HPDE6-E6E7 (cell line): Measurements from ENCODE around the gene SLC48A1.
A peak's percentile ranks its signal among the peaks of the same experiment; 100 is the strongest.

Experiments
- DNase-seq: peaks from one replicate; pipeline ENCODE4 v3.0.0; 2011; ENCODE audit warnings: missing footprints; ENCODE audit errors: extremely low spot score

Gene SLC48A1

DNA sequence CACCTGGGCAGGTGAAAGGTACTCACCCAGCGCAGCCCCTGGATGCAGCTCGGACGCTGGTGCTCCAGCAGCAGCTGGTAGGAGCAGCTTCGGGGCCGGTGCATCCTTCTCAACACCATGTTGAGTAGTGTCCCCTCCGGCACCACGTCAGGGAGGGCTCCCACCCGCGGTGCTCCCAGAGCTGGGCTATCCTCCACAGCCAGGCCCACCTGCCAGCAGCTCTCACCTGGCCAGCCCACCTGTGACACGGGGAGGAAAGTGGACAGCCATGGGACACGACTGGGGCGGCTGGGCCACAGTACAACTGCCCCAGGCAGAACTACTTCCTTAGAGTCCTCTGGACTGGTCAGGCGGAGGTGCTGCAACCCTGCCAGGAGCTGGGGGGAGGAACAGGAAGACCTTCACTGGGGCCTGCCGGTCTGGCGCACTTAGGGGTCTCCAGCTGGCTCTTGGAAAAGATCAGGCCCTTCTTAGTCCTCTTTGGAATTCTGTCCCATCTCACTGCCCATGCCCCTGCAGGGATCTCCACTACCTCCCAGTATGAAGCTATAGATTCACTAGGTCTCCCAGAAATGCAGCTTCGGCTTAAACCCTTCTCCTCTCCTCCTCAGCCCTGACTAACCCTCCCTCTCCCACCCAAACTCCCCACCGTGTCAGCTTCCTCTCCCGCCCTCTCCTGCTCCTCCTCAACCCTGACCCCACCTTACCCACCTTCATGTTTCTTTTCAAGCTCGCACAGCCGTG lies 15.0 kb upstream of the SLC48A1 start:
- DNase-seq, result no peak

DNA sequence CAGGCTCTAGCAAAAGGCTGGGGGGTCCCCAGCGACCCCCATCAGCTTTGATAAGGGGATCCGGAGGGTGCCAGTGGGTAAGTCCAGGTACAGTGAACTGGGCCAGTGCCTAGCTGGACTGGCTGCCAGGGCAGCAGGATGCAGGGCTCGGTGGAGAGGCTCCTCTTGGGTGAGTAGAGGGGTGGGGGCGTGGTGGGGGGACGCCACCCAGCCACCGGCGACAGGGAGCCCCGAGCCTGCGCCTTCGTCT lies 14.5 kb upstream of the SLC48A1 start:
- no peak for DNase-seq

DNA sequence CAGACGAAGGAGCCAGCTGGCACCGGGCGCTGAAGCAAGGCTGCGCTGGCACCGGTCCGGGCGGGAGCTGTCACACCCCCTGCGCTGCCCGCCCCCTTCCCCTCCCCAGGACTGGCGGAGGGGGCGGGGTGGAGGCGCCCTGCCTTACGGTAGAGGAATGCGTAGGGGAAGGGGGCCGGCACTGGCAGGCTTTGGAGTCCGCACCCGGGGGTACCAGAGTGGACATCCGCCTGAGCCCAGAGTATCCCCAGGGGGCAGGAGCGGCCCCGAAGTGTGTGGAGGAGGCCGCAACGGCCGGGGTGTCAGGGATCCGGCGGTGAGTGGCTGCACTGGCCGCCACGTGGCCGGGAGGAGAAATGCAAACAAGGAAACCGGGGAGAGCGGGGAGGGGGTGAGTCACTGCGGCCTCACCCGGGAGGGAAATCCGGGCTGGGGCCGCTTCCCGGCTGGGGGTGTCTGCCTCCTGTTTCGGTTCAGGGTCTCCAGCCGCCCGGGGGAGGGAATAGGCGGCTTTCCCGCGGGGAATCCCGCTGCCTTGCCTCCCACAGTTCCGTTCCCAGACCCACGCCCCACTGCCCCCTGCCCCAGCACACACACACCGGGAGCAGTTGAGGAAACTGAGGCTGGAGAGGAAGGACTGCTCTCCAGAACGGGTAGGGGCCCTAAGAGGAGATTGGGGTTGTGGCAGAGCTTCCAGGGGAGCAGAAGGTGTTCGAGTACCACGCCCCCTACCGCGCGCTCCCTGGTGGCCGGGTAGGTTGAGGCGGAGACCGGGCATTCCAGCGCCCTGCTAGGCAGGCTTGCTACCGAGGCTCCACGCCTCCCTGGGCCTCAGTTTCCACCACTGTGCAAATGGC lies 14.0 kb upstream of the SLC48A1 start, which contains the start of gene RAPGEF3:
Gene RAPGEF3, minus strand, starts transcription at position 47 of the 857 bp plus-strand sequence. CDS start 324 bp downstream, outside the sequence.
- peak; percentile 94 for DNase-seq

DNA sequence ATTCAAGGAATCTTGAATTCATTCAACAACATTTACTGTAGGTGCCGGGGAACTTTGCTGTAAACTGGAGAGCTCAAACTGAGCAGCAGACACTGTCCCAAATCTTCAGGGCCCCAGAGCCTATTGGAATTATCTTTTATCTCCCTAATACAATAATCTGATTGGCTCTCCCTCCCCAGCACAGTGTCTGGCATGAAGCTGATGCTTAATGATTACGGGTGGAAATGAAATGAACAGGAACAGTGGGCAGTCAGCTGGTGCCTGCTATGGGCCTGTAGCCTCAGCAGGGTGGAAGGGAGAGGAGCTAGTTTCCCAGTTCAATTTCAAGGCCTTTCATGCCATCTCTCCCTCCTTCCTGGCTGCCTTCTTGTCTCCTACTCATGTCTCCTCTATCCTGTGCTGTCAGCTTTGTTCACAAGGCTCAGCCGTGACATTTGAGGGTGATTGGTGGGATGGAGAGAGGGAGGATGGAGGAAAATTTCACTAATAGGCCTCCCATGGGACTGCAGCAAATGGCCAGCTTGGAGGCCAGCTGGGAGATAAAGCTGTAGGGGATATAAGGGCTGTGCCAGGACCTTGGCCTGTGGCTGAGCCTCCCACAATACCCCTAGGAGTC lies 10.1 kb upstream of the SLC48A1 start:
- DNase-seq, result no peak

DNA sequence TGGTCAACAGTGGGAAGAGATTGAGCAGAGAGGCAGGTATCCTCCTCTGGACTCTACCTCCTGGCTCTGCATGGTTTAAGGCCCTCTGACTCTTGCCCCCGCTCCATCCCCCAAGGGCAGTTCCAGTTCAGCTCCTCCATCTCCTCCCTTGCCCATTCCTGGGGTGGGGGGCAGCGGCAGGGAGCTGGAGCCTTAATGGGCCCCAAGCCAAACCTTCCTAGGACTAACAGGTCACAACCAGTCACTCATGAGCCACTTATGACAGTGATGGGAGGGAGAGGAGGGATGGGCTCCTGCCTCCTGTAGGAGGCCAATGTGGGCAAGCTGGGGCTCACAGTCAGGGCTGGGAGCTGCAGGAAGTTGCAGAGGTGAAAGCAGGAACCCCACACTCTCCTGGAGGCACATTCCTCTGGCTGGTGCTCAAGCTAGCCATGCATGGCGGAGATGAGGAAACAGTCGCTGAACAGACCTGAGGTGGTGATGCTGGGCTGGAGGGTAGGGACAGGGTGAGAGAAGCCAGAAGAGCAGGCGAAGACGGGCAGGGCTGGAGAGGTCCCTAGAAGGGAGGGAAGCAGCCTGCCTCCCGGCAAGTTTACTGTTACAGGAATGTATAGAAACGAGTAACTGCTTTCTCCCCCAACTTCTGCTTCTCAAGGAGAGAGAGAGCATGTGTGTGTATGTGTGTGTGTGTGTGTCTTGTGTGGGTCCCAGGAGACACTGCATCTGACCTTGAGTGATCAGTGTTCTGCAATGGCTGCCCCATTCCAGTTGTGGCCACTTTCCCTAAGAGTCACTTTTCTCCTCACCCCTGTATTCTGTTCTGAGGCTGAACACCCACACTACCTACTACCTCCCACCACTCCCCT lies 9.3 kb upstream of the SLC48A1 start:
- no peak for DNase-seq

DNA sequence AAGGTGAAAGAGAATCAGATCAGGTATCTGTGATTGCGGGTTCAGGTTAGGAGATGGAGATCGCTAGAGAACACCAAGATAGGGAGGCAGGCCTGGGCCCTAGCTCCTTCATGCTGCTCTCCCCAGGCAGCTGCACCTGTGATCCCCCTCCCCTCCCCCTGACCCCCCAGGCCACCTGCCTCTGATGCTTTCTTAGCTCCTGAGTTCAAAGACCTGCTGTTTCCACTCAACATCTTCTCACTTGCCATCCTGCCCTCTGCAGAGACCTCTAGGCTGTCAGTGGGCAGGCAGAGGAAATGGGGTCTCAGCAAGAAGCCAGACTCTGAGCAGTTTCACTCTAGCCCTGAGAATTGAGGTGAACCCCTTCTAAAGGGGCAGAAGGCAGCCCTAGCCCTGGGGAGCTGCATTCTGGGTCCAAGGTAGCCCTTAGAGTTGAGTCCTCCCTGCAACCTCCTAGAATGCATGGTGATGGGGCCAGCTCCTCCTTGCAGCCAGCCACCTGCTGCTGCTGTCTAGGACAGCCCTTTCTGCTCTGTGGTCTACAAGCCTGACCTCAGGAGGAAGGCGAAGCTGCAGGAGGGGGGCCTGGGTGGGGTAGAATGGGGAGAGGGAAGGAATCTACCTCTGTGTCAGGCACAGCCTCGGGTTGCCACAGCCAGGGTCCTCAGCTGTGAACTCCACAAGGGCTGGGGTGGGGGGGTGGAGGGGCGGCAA lies 6.4 kb upstream of the SLC48A1 start:
- no peak for DNase-seq

DNA sequence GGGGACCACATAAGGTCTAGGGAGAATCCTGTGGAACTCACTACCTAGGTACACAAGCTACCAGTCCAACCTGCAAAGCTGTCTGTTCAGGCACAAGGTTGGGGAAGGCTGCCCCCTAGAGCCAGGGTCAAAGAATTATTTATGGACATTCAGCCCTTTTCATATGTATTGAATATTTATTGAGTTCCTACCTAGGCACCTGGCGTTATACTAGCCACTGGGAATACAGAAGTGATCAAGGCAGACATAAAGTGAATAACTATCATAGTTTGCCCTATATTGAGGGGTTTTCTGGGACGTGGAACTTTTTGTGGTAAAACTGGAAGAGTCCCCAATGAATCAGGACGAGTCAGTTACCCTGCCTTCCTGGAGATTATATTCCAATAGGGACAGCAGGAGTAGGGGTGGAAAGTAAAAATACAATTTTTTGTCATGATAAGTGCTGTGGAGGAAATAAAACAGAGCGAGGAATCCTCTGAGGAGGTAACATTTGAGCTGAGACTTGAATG lies 5.8 kb upstream of the SLC48A1 start:
- no peak for DNase-seq

DNA sequence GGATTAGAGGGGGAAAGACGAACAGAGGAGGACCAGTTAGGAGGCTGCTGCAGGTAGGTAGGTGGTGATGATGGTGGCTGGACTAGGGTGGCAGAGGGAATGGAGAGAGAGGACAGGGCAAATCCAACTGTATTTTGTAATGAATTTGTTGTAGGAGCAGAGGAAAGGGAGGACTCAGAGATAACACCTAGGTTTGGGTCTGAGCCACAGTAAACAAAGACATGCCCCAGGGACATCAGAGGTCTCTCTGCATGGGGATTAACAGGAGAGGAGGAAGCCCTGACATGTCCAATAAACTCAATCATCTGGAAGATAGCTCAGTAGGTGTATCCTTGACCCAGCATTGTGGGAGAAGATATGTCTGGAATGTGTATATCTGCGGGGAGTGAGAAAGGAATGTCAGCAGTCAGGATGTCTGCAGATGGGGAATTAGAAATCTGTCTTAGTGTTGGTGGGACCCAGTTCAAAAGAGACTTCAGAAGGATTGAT lies 4.7 kb upstream of the SLC48A1 start:
- DNase-seq, result no peak

DNA sequence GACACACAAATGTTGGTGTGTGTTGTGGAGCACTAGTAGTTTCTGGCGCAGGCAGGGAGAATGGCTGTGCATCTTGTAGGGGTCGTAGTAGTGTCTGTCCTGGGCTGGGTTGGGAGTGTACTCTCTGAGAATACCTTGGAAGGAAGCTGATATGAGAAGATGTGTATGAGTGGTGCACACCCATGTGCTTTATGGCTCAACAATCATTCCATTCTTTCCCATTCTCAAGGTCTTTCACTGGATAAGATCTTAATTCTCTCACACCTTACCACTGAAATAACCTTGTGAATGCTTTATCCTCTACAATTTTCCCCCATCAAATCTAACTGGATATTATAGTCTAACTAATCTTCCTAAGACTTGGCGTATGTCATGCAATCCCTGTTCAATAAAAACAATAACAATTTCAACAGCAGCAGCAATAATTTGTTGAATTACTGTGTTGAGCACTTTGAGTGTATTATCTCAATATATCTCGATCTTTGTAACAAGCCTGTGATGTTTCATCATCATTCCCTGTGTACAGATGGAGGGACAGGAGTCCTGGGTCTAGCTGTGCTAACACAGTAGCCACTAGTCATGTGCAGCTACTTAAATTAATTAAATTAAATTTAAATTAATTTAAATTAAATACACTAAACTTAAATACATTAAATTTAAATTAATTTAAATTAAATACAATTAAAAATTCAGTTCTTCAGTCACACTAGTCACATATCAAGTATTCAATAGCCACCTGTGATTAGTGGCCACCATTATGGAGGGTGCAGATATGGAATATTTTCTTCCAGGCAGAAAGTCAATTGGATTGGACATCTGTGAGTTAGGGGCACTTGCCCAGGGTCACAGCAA lies 3.6 kb upstream of the SLC48A1 start:
- DNase-seq, result no peak

DNA sequence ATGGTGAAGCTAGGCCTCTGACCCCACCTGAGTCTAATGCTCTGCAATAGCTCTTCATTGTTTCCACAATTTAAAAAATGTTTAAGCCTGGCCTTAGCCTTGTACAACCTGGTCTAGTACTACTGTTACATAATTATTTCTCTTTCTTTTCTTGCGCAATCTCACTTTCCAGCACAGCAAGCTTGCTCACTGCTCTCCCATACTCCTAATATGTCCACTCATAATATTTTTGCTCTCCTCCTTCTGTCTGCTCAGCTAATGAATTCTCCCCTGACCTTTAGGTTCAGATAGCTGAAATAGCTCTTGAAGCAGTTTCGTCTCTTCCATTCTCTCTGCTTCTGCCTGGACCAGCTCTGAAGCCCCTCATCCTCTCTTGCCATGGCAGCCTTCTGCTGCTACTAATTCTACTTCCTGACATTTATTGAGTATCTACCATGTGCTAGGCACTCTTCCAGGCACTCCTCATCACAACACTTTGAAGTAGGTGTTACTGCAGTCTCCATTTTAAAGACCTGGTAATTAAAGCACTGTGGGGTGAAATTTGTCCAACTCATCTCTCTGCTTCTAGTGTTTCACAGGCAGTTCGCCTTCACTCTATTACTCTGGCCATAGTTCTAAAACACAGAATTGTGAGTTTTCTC lies 2.8 kb upstream of the SLC48A1 start:
- no peak for DNase-seq

DNA sequence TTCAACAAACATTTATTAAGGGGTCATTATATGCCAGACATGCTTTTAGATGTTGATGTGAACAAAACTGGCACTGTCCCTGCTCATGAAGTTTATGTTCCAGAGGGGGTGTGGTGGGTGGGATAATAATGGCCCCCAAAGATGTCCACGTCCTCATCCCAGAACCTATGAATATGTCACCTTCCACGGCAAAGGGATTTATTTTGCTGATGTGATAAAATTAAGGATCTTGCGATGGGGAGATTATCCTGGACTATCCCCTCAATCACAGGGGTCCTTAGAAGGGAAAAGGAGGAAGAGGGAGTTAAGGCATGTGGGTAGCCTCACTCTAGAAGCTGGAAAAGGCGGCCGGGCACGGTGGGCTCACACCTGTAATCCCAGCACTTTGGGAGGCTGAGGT lies 1.7 kb upstream of the SLC48A1 start:
- no peak for DNase-seq

DNA sequence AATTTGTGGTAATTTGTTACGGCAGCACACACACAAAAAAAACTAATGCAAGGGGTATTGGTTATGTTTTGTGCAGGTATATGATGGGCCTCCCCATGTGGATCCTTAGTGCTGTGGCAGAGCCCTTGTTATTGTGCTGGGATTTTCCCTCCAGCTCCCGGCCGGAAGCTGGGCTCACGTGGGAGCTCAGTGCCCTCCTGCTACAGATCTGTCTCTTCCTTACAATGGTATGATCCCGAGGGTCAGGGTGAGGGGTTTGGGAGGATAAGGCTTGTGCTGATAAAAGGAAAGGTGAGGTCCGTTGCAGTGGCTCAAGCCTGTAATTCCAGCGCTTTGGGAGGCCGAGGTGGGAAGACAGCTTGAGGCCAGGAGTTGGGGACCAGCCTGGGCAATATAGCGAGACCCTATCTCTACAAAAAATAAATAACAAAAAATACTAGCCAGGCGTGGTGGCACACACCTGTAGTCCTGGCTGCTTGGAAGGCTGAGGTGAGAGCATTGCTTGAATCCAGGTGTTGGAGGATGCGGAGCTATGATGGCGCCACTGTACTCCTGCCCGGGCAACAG lies 861 bp upstream of the SLC48A1 start:
- DNase-seq, result no peak

DNA sequence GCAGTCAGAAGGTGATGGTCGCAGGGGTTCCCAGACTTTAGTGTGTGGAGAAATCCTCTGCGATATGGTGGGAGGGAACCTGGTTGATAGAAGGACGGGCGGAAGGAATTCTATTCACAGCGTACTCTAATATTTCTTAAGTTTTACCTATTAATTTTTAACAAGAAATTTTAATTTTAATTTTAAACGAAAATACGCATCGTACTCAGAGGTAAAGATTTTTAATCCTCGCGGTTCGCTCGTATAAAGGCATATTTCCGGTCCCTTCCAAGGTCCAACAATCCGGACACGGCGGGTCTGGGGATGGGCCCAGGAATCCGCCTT lies 338 bp upstream of the SLC48A1 start:
- no peak for DNase-seq

DNA sequence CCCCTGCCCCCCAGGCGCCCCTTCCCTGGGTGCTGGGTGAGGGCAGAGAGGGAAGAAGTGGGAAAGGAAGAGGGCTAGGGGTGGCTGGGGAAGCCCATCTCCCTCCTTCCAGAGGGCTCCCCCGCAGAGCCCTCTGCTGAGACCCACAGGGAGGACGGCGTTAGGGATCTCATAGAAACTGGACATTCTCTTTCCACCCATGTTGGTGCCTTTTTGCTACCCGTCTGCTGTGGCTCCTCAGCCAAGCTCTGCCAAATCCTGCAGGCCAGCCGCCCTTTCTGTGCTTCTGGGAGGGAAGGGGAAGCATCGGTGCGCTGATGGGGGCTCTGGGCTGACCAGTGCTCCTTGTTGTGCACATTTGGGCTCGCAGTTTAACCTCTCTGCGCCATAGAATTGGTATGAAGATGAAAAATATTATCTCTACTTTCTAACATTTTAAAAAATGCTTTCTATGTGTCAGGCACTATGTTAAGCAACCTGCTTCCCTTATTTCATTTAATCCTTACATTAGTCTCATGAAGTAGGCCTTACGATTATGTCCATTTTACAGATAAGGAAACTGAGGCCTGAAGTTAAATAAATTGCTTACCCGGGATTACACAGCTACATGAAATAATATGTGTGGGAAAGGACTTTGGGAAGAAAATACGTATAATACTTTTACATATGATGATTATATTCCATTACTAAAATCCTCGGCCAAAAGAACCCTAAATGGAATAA lies 981 bp downstream of the SLC48A1 start:
- no peak for DNase-seq

DNA sequence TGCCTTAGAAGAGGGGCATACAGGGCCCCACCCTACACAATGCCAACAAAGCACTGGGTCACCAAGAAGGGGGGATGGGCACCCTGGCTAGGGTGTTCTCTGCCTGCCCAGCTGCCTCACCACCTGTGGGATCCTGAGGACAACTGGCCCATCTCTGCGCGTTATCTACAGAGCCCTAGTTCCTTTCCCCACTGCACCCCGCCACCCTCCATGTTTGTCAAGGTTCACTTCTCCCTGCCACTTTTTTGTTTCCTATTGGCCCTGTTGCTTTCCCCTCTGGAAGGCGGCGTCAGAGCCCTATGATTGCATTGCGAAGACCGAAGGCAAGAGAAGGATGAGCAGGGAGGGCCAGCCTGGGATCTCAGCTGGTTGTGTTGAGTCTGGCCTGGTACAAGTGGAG lies 1.6 kb downstream of the SLC48A1 start:
- DNase-seq, result no peak

DNA sequence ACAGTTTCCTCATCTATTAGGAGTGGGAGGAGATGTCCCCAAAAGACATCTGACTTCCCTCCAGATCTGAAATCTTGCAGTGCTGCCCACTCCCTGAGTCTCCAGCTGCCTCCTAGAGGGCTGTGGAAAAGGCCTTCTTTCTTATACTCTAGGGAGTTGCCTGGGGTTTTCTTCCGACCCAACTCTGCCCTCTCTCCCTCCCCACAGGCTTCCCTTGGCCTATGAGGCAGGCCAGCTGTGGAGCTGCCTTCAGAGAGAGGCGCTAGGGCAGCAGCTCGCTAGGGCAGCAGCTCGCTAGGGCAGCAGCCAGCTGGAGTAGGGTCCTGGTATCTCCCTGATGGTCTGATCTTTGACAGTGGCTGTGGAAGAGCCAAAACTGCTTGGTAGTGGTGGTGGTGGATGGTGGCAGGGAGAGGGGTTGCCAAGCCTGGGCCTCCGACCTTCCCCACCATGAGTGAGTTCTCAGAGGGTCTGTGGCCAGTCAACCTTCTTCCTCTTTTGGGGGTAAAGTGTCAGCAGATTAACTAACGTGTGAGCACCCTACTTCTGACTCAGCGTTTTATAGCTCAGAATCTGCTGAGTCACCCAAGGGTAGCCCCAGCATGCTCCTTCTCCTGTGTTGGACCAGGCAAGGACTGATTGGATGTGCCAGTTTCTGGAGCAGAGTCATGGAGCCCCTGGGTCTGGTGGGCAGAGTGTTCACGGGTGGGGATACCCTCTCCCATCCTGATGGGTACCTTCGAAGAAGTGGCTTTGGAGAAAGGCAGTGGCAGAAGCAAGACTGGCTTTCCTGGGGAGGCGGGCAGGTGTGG lies 2.3 kb downstream of the SLC48A1 start:
- DNase-seq, result no peak

DNA sequence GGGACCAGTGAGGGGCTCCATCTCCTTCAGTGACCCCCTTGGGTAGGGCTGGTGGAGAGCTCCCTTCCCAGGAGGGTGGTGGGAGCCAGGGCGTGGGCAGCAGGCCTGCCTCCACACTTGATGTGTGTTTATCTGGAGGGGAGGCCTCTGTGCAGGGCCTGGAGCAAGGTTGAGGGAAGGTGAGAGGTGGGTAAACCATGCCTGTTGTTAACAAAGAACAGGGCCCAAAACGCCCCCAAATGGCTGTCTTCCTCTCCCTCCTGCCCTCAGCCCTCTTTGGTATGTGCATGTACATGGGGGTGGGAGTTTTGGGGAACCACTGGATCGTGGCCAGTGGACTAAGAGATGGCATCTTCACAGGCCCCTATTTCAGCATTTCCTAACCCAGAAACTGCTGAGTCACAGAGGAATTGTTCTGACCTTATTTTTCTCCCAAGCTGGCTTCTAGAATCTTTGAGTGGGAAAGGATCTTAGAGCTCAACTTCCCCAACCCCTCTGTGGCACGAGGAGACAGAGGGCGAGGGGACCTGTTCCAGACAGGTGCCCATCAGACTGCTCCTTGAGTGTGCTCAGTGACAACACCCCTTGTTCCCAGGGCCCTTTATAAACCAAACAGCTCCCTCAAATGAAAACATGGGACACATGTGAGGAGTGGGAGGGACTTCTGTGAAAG lies 3.6 kb downstream of the SLC48A1 start:
- DNase-seq, result no peak
